PC-9 (cell line): ENCODE measurements around the gene STUM. TPM values are rescaled to one million over a fixed set of nuclear protein-coding genes. Genes with fewer than 3 reads are reported as not detected.

Source experiments
- BruUV-seq: library from RNA; stranded (reverse); fragments of 400-500 nt; replicated peaks from 2 replicates; lab custom pipeline; 2021; lab: Mats Ljungman, UMichigan
- CTCF ChIA-PET: fragments of 300-600 bp; sonication (Branson Sonifier 250); formaldehyde crosslinking; loops from one replicate; lab custom pipeline; 2022; ENCODE audit warnings: antibody characterized with exemption; lab: Charles Lee
- POLR2A ChIA-PET: fragments of 300-600 bp; sonication (Branson Sonifier 250); formaldehyde crosslinking; loops from one replicate; lab custom pipeline; 2022; ENCODE audit warnings: antibody characterized with exemption; ENCODE audit not compliant: unreplicated experiment; lab: Charles Lee
- DNase-seq, 2 experiments: peaks; one replicate each; pipeline versions ENCODE4 v3.0.0 to v3.0.0-alpha.2; 2015 to 2022; ENCODE audit warnings: mixed read lengths in 1 of 2
- H2AFZ ChIP-seq: fragments of 200-600 bp; sonication (generic); 2 replicates; pipeline ENCODE4 v1.8.1; 2017; ENCODE audit warnings: antibody characterized with exemption
- H3F3A ChIP-seq: fragments of 200-600 bp; sonication (generic); 2 replicates; pipeline ENCODE4 v1.8.1; 2017; ENCODE audit warnings: antibody characterized with exemption, mild to moderate bottlenecking, low read depth; ENCODE audit not compliant: insufficient read depth
- H3K27ac ChIP-seq: fragments of 200-600 bp; sonication (generic); 2 replicates; pipeline ENCODE4 v1.6.1; 2016; ENCODE audit warnings: mixed run types
- H3K27me3 ChIP-seq: fragments of 200-600 bp; sonication (generic); 2 replicates; pipeline ENCODE4 v1.6.1; 2016; ENCODE audit warnings: low read depth, mixed run types; ENCODE audit not compliant: insufficient read depth
- H3K36me3 ChIP-seq: fragments of 200-600 bp; sonication (generic); 2 replicates; pipeline ENCODE4 v1.6.1; 2016; ENCODE audit warnings: low read depth, mixed run types
- H3K4me1 ChIP-seq: fragments of 200-600 bp; sonication (generic); replicated peaks from 2 replicates; pipeline ENCODE4 v1.6.1; 2016; ENCODE audit warnings: mixed run types; ENCODE audit not compliant: insufficient read depth
- H3K4me2 ChIP-seq: fragments of 200-600 bp; sonication (generic); 2 replicates; pipeline ENCODE4 v1.6.1; 2017; ENCODE audit warnings: mixed run types
- H3K4me3 ChIP-seq: fragments of 200-600 bp; sonication (generic); 2 replicates; pipeline ENCODE4 v1.6.1; 2016; ENCODE audit warnings: mixed run types
- H3K79me2 ChIP-seq: fragments of 200-600 bp; sonication (generic); 2 replicates; pipeline ENCODE4 v1.6.1; 2017; ENCODE audit warnings: low read depth, mixed run types
- H3K9me2 ChIP-seq: fragments of 200-600 bp; sonication (generic); 2 replicates; pipeline ENCODE4 v1.8.1; 2017; ENCODE audit warnings: mild to moderate bottlenecking; ENCODE audit not compliant: insufficient read depth
- H3K9me3 ChIP-seq: fragments of 200-600 bp; sonication (generic); 2 replicates; pipeline ENCODE4 v1.8.1; 2016; ENCODE audit warnings: low read depth; ENCODE audit not compliant: insufficient read depth
- H4K20me1 ChIP-seq: fragments of 200-600 bp; sonication (generic); 2 replicates; pipeline ENCODE4 v1.8.1; 2017; ENCODE audit not compliant: insufficient read depth
- EZH2 ChIP-seq: fragments of 200-600 bp; sonication (generic); IDR thresholded peaks from 2 replicates; pipeline ENCODE4 v1.8.0; 2017; ENCODE audit warnings: antibody characterized with exemption, low read depth
- intact Hi-C: fragments of 100-400 bp; cut with micrococcal nuclease; formaldehyde crosslinking; loops from one replicate; pipeline ENCODE4 v1.10.0; 2022; ENCODE audit not compliant: unreplicated experiment
- total RNA-seq: library from RNA; stranded (reverse); gene quantifications from 2 replicates; pipeline ENCODE4 v1.2.3, GENCODE V29; 2021
- TF ChIP-seq, protein P1 (sequence below): fragments of 200-600 bp; sonication (generic); conservative IDR thresholded peaks from 2 replicates; pipeline ENCODE4 v1.6.1; 2017; ENCODE audit warnings: mixed run types, antibody characterized with exemption, mild to moderate bottlenecking, moderate library complexity

STUM gene
- total RNA-seq, 1 experiment from 2014 or later = not detected

DNA sequence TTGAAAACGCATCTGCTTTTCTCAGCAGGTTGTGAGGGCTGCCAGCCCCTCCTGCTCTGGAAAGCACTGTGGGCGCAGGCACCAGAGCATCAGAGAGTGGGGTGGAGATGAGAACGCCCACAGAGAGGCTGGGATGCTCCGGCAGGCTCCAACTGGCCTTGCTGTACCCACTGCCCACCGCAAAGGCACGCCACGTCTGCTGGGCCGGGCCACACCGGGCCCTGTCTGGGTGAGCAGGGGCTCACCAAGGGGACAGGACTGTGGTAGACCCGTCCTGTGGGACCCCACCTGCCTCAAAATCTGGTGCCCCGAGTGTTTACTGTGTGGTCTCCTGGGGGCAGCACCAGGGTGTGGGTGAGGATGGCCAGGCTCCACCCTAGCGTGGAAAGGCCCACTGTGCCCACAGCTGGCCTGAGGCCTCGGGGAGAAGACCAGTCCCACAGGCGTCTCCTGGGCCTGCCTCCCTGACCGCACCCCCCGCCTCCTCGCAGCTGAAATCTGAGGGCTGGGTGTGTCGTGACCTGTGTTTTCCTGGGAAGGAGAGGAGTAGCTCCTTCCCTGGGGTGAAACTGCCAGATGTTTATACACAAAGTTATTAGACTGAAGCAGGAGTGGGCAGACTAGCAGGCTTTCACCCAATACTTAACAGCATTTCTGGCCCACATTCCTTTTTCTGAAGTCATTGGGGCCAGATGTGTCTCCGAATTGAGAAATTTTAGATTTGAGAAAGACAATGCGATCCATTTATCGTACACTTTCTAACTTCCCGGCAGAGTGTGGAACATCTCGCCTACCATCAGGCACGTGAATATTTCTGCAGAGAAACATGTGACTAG lies 53.8 kb downstream of the STUM start:
- no peak overlapping the region for H3K27ac ChIP-seq

DNA sequence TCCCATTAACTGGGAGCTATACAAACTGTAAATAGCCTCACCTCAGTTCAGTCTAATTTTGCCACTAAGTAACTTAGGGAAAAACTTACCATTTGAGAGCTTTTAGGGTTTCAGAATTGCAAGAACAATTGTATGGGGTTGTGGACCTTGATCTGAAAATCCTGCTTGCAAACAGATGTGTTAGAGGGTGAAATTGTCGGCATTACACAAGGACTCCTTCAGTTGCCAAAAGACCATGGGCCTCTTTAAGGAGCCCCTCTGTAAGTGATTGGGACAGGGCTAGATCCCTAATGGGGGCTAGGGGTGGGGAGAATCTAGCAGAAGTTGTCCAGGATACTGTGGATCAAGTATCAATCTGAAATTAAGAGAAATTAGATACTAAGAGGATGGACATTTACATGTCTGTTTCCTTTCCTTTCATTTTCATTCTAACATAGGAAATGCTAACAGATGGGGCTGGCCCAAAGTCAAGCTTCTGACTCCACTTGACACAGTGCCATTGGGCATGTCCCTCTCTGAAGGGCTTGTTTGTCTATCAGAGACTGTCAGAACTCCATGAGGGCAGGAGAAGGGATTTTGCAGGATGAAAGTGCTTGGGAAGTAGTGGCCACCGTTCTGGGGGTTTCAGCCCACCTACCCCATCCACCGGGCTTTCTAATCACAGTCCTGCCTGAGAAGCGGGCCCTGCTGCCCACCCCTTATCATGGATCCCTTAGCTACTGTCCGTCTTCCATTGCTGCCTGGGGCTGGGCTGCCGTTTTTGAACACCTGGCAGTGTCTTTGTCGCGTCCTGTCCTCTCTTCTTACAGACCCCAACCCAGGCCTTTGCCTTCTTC lies 54.7 kb downstream of the STUM start:
- Histone ChIP-seq H3K36me3 (no peaks in the 10 kb centered on the region), H3F3A (no peaks in the 10 kb centered on the region), H3K27ac (no peak overlapping the region), H3K4me3 (no peak overlapping the region), H3K4me1 (no peaks in the 10 kb centered on the region), H3K4me2 (no peak overlapping the region), H2AFZ (no peak overlapping the region), H3K9me3 (no peaks in the 10 kb centered on the region), H4K20me1 (no peaks in the 10 kb centered on the region), H3K27me3 (peaks cover 51% of the 10 kb centered on the region), H3K79me2 (no peaks in the 10 kb centered on the region), H3K9me2 (no peaks in the 10 kb centered on the region)
- BruUV-seq = no TSS peak
- POLR2A ChIA-PET = no interaction called here
- CTCF ChIA-PET = no interaction called here
- DNase-seq = no peak
- no peak for TF ChIP-seq EZH2
- TF ChIP-seq, protein P1, sequence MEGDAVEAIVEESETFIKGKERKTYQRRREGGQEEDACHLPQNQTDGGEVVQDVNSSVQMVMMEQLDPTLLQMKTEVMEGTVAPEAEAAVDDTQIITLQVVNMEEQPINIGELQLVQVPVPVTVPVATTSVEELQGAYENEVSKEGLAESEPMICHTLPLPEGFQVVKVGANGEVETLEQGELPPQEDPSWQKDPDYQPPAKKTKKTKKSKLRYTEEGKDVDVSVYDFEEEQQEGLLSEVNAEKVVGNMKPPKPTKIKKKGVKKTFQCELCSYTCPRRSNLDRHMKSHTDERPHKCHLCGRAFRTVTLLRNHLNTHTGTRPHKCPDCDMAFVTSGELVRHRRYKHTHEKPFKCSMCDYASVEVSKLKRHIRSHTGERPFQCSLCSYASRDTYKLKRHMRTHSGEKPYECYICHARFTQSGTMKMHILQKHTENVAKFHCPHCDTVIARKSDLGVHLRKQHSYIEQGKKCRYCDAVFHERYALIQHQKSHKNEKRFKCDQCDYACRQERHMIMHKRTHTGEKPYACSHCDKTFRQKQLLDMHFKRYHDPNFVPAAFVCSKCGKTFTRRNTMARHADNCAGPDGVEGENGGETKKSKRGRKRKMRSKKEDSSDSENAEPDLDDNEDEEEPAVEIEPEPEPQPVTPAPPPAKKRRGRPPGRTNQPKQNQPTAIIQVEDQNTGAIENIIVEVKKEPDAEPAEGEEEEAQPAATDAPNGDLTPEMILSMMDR = no peak
- intact Hi-C loops = no loop called here

More for the DNA sequence above, 53.8 kb downstream of the STUM start:
- Histone ChIP-seq H3K9me2 (no peaks in the 10 kb centered on the region), H3K36me3 (no peaks in the 10 kb centered on the region), H3K79me2 (no peaks in the 10 kb centered on the region), H3K9me3 (no peaks in the 10 kb centered on the region), H3K4me1 (no peaks in the 10 kb centered on the region), H4K20me1 (no peaks in the 10 kb centered on the region), H3K4me2 (no peak overlapping the region), H3K4me3 (no peak overlapping the region), H3K27me3 (peaks cover 60% of the 10 kb centered on the region), H2AFZ (no peak overlapping the region), H3F3A (no peaks in the 10 kb centered on the region)
- CTCF ChIA-PET = no interaction called here
- BruUV-seq = no TSS peak
- intact Hi-C loops = no loop called here
- POLR2A ChIA-PET = no interaction called here
- TF ChIP-seq, protein P1 = no peak
- TF ChIP-seq EZH2 = no peak
- DNase-seq = no peak

DNA sequence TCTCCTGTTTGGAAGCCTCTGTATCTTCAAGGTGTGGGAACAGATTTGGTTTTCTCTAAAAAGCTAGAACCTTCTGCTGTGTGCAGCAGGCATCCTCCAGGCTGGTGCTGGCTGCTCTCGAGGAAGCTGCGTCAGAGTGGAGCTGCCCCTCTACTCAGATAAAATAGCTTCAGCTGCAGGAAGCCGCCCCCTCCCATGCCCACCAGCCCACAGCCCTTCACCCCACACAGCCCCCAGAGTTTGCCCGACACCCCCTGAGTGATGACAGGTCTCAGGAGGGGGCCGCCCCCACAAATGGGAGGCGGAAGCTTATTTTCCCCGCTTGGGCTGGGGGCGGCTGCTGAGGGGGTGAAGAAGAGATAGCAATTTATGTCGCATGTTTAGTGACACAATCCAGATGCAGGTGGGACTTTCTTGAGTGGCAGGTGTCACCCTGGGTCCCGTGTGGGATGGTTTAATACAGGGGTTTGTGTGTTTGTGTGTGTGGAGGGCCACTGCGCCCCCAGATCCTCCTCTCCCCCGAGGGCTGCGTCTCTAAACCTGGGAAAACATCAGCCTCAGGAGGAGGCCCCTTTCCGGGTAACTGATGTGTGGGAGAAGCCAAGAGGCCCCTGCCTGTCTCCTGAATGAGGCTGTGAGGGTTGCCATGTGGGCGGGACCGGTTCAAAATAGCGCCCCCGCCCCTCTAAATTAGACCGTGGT lies 55.4 kb downstream of the STUM start:
- no peak overlapping the region for H2AFZ ChIP-seq
- H3K36me3 ChIP-seq = no peaks in the 10 kb centered on the region
- H3K4me2 ChIP-seq = no peak overlapping the region

More for the DNA sequence above, 55.4 kb downstream of the STUM start:
- no peaks in the 10 kb centered on the region for H4K20me1 ChIP-seq
- H3K27me3 ChIP-seq = peaks cover 44% of the 10 kb centered on the region
- no peak overlapping the region for H3K4me3 ChIP-seq
- POLR2A ChIA-PET = no interaction called here
- CTCF ChIA-PET = no interaction called here
- H3K4me1 ChIP-seq = no peaks in the 10 kb centered on the region
- DNase-seq = no peak
- no peaks in the 10 kb centered on the region for H3K9me2 ChIP-seq
- TF ChIP-seq EZH2 = no peak
- TF ChIP-seq, protein P1 = no peak
- no peak overlapping the region for H3K27ac ChIP-seq
- H3K9me3 ChIP-seq = no peaks in the 10 kb centered on the region
- intact Hi-C loops = no loop called here
- BruUV-seq = no TSS peak
- no peaks in the 10 kb centered on the region for H3F3A ChIP-seq
- H3K79me2 ChIP-seq = no peaks in the 10 kb centered on the region
